GDM1 (cell line): ENCODE data around the gene MCFD2.
A peak's percentile ranks its signal among the peaks of the same experiment; 100 is the strongest.

Experiments
- DNase-seq: peaks from one replicate; lab custom pipeline; 2025; lab: John Stamatoyannopoulos, UW

MCFD2 gene

GRCh38 chr2:46915281-46915810 is at the start of gene MCFD2:
TSS of gene MCFD2 (minus strand) at chr2:46915806. CDS start at chr2:46909171, 6,635 bp downstream.
- no peak for DNase-seq

DNA sequence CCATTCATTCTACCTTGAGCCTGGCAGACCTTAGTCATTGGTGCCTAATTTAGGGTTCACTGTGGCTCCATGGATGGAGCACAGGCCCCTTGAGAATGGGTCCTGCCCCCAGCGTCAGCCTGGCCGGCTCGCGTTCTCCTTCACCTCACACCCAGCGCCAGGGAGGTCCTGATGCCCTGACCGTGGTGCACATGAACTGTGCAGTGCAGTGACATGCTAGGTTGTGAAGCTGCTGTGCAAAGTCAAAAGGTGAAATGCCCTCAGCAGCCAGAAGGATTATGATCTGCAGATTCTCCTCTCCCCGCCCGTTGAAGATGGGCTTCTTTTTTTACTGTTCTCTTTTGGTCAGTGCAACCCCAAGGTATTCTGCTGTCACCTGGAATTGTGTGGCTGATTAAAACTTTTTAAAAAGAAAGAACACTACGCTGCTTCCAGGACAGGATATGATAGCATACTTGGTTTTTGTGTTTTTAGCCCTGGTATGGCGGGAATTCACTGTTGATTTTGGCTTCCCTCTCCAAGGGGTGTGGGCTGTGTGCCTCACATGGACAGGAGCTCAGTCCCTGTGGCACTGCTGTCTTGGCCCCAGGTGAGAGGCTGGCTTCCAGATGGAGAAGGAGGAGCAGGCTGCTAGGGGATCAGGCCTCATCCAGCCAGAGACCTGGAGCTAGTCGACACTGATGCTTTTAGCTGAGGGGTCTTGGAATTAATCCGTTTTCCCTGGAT is 49.4 kb upstream of the MCFD2 start:
- no peak for DNase-seq

DNA sequence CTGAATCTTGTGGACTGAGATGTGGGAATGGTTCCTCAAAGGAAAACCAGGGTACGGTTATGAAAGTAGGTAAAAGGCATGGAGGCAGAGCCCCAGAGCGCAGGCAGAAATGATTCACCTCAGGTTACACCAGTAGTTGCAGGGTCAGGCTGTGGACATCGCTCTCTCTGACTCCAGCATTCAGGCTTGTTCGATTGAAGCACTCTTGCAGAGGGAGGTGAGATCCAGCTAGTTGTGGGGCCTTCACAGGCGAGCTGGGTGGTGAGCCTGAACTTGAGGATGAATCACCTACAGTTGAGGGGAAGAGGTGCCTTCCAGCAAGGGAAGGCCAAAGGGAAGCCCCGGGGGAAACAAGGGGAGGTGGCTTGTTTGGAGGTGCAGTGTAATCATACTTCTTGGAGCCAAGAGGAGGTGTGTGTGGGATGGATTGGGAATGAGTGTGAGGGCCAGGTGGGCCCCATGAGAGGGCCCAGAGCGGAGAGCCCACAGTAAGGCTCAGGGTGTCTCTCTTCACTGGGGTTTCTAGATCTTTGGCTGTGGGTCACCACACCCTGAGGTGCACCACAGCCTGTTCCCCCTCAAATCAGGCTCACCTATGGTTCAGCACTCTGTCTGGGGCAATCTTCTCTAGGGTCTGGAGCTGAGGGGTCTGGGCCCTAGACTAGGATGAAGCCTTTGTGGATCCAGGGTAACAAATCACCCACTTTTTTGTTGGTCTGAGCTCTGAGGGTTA is 48.5 kb upstream of the MCFD2 start:
- no peak for DNase-seq

- DNase-seq: no peak
Measured at GRCh38 chr2:46963210-46963609, 47.6 kb upstream of the MCFD2 start.

DNA sequence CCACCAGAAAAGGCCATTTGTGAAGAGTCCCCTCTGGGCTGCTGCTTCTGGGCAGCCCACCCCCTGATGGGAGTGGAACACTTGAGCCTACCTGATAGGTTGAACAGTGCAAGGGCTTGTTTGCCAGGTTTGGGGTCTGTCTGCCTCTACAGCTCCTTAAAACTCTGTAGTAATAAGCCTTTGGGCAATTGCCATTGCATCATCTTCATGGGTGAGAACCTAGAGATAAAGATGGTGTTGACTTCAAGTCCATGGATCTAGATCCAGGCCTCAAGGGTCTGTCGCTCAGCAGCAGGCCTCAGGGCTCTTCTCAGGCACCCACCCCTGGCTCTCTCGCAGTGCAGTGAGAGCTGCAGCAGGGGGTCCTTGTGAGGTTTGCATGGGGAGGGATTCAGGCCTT is 47.1 kb upstream of the MCFD2 start:
- no peak for DNase-seq

- no peak for DNase-seq
Measured at GRCh38 chr2:46960618-46961017, 45.0 kb upstream of the MCFD2 start.

- no peak for DNase-seq
Measured at GRCh38 chr2:46958431-46959017, 42.9 kb upstream of the MCFD2 start.

GRCh38 chr2:46956981-46957531 is 41.5 kb upstream of the MCFD2 start:
- no peak for DNase-seq

DNA sequence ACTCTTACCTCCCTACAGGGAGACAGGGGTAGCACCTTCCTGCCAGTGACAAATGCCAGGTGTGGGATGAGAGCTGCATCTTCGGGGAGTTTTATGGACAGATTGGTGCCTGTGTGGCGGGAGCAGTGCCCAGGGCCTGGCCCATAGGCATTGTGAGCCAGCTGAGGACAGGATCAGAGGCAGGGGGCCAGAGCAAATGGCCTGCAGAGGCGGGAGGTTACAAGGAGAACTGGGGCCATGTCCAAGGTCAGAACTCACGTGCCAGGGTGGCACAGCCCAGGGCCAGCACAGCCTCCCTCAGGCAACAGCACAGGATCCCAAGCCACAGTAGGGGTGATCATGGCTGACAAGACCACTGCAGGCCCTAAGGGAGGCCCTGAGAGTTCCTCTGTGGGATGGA is 40.2 kb upstream of the MCFD2 start:
- no peak for DNase-seq

- DNase-seq: peak; percentile 22
Measured at GRCh38 chr2:46954951-46955571, 39.5 kb upstream of the MCFD2 start.

- DNase-seq: no peak
Measured at GRCh38 chr2:46952171-46952570, 36.6 kb upstream of the MCFD2 start.

- DNase-seq: no peak
Measured at GRCh38 chr2:46951290-46952064, 35.9 kb upstream of the MCFD2 start.

GRCh38 chr2:46950314-46950713 is 34.7 kb upstream of the MCFD2 start:
- no peak for DNase-seq

- DNase-seq: no peak
Measured at GRCh38 chr2:46947841-46948240, 32.2 kb upstream of the MCFD2 start.

DNA sequence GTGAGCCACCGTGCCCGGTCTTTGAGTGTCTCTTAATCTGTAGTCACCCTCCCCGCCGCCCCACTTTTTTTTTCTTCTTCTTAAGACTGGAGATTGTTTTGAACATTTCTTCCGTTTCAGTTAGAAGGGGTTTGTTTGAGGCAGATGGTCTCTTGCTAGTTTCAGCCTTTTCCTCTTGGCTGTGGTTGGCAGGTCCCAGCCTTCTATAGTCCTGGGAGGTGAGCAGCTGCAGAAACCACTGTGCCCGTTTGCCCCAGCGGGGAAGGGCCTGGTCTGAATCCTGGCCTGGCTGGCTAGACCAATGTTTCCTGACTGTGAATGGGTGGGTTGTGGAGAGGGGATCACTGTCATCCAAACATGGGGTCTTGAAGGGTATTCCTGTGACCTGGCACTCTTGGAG is 30.1 kb upstream of the MCFD2 start:
- DNase-seq: no peak

DNA sequence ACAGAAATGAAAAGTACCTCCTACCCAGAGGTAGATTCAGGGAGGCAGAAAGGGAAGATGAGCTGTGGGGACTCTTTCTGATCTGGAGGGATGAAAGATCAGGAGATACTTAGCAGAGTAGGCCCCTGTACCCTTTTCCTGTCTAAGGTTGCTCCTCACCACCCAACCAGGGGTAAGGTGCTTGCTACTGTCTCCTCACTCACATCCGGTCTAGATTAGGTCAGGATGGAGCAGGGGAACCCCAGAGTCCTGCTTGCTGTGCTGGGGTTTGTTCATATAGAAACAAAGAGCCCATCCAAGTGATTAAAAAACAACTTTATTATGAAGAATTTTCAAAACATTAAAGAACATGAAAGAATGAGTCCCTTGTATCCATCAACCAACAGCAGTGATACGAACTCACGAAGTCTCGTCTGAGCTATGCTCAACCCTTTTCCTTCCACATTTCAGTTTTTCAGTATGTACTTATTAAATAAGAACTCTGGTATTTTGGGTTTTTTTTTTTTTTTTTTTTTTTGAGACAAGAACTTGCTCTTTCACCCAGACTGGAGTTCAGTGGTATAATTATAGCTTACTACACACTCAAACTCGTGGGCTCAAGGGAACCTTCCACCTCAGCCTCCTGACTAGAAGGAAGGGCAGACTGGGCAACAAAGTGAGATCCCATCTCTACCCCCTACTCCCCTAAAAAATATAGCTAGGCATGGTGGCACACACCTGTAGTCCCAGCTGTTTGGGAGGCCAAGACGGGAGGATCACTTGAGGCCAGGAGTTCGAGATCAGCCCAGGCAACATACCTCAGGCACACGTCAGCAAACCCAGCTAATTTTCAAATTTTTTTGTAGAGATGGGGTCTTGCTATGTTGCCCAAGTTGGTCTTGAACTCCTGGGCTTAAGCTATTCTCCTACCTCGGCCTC is 28.5 kb upstream of the MCFD2 start:
- DNase-seq: no peak

DNA sequence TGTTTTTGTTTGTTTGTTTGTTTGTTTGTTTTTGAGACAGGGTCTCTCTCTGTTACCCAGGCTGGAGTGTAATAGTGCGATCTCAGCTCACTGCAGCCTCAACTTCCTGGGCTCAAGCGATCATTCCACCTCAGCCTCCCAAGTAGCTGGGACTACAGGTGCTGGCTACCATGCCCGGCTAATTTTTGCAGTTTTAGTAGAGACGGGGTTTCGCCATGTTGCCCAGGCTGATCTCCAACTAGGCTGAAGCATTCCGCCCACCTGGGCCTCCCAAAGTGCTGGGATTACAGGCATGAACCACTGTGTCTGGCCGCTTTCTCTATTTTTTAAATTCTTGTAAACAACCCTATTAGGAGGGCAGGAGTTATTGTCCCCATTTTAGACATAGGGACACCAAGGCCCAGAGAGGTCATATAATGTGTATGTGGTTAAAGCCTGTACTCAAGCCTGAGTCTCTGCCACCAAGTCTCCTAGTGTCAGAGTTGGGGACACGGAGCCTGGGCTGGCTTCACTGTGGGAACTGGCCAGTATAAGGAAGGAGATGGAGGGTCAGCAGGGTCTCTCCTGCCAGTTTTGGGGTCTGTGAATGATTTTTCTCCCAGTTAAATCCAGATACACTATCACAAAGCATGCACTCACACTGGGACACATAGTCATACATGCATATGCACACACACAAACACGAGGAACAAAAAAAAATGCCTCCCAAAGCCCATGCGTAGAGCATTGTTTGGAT is 27.5 kb upstream of the MCFD2 start:
- no peak for DNase-seq

GRCh38 chr2:46942143-46942526 is 26.5 kb upstream of the MCFD2 start:
- no peak for DNase-seq

DNA sequence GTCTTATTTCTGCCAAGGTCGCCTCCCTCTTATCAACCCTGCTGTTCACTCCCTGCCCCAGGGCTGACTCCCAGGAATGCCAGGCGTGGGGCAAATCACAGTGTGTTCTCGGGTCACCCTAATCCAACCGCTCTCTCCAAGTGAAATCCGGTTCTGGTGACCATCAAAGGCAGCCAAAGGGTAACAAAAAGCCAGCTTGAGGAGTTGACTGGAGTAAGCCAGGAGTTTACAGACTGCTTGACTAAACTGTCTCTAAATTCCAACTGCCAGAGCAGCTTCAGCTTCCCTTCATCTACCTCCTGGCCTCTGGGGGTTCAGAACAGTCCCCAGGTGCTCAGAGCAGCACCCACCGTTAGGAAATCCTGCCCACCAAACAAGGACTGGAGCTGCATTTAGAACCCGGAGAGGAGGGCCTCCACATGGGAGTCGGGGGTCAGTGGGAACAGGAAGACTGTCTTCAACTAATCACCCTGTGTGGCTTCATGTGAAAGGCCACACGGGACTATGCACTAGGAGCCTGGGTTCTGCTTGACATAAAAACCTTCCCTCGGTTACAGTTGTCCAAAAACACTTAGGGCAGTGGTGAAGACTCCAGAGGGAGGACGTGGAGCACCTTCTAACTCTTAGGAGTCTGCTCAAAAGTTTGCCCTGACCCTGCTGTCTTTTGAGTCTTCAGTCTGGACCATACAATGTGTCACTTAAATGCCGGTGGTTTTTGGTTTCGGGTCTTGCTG is 24.2 kb upstream of the MCFD2 start:
- no peak for DNase-seq
